Right kidney (tissue), 1 donor: ENCODE data around the gene ACSBG1.
A peak's percentile ranks its signal among the peaks of the same experiment; 100 is the strongest.

Source experiments
- DNase-seq: peaks from one replicate; pipeline ENCODE4 v3.0.0-alpha.2; 2016

Gene ACSBG1

DNA sequence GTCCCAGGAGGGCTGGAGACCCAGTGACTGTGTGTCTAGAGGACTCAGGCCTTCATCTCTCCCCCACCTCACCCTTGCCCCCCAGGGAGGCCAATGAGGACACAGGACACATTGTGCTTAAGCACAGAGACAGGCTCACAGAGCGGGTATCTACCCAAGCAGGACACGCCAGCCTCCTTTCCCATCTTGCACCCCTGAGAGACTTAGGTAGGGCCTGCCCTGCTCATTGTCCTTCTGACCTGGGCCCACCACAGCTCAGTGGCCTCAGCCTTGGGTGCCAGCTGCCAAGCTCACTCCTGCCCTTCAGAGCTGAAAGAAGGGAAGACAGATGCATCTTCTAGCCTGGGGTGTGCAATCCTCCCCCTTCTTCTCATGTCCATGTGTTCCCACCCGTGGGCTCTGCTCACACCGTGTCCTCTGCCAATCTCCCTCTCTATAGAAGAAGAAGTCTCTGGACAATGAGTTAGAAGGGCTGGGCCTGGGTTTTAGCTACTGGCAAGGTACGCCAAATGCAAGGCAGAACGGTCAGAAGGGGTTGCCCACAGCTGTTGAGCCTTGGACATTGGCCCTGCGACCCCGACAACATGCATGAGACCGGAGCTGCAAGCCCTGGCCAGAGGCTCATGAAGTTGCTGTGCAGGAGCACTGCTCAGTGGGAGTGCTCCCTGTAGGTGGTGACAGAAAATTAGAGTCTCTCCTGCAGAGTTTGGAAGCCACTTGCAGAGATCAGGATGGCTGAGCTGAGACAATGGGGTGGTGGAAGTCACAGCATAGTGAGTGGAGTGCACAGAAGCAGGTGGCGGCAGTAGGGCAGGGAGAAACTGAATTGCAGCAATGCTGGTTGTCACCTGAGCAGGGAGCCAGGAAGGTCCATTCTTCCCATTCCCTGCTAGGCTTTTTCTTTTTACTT lies 32.8 kb downstream of the ACSBG1 start:
- DNase-seq: no peak

DNA sequence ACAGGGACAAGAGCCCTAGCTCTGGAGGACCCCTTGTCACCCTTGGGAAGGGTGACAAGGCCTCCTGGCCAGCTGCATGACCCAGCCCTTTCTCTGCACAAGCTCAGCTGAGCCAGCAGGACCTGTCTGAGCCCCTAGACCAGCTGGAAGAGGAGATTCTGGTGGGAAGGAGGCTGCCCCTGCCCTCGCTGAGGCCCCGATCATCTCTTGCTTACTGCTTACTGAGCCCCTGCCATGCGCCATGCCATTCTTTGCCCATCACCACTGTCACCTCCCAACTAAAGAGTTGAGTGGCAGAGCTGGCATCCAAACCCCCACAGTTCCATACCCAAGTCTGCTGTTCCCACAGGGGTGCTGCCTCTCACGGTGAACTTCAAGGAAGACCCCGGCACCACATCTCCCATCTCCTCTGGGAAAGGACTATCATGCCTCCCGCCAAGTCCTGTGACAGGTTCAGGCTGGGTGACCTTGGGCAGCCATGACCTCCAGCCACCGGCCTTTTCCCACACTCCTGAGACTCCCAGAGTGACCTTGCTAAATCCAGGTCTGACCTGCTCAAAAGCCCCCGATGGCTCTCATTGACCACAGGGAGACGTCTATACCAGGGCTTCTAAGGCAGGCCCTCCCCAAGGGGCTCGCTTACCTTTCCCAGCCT lies 34.0 kb downstream of the ACSBG1 start:
- no peak for DNase-seq

DNA sequence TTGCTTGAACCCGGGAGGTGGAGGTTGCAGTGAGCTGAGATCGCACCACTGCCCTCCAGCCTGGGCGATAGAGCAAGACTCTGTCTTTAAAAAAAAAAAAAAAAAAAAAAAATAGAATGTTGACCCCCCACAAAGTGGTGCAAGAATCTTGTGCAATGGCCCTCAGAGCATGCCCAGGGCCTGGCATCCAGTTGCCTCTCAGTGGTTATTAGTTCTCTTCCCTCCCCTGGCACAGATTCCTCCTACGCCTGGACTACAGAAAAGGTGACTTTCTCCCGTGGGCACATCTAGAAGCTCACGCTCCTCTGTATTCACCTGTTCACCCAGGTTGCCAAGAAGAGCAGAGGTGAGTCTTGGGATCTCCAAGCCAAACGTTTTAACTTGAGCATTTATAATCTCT lies 36.7 kb downstream of the ACSBG1 start:
- no peak for DNase-seq

DNA sequence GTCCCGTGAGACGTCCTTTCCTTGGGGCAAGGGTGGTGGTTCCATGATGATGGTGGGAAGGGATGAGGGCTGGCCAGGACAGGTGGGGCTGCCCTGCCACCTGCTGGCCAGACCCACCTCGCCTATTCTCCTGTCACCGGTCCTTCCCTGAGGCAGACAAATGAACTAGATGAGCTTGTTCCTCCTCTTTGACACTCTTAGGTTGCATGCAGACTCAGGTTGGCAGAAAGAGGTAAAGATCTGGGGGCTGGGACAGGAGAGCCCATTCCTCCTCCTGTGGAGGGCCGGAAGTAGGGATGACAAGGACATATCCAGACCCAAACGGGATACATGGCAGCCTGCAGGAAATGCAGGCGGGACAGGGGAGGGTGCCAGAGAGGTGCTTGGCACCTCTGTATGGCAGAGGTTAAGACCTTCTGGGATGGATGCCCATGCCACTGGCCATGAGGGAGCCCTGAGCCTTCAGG lies 38.6 kb downstream of the ACSBG1 start:
- DNase-seq: peak; percentile 37

- DNase-seq: no peak
Observed at GRCh38 chr15:78194568-78194925, 39.8 kb downstream of the ACSBG1 start.

DNA sequence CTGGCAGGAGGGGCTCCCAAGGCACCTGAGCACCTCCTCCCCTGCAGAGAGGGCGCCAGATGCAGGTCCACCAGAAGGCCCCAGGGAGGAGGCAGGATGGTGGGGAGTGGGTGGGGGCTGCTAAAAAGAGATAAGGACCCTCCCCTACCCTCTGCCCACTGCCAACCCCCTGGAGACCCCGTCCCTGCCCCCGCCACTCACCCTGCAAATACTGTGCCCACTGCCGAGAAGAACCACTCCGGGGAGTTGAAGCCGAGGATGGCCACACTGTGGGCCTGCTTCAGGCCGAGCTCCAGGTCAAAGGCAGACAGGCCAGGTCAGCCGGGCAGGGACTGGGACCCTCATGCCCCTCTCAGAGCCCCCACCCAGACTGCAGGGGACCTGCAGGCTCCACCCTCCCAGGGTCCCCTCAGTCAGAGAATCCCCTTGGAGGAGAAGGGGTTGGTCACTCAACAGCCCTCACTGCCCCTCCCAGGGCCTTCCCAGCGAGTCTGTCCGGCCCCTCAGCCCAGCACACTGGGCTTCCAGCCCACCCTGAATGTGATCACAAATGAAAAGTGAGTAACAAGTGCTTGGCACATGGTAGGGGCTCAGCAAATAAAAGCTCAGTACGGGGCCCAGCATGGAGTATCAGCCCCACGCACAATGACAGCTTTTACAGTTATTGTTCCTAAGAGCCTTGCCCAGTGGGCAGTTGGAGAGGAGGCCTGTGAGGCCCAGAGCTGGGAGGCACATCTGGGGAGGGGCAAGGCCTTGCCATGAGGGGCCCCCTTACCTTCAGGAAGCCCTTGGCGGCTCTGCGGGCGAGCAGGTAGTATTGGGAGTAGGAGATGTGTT lies 40.4 kb downstream of the ACSBG1 start:
- DNase-seq: no peak

GRCh38 chr15:78192826-78193594 lies 41.4 kb downstream of the ACSBG1 start:
- no peak for DNase-seq

DNA sequence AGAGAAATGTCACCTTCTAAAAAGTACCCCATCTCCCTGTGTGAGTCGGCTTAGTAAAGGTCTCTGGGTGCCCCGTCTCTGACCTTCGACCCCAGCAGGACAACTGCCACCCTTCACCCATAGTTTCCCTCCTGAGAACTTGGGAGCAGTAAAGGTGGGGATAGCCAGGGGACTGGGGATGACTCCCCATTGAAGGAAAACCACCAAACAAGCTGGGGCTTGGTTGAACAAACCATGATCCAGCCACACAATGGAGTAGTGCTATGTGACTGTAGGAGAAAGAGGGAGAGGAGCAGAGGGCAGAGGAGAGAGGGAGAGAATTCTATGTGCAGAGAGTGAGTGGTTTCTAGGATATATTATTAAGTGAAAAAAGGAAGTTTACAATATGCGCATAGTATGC lies 51.5 kb downstream of the ACSBG1 start:
- no peak for DNase-seq

DNA sequence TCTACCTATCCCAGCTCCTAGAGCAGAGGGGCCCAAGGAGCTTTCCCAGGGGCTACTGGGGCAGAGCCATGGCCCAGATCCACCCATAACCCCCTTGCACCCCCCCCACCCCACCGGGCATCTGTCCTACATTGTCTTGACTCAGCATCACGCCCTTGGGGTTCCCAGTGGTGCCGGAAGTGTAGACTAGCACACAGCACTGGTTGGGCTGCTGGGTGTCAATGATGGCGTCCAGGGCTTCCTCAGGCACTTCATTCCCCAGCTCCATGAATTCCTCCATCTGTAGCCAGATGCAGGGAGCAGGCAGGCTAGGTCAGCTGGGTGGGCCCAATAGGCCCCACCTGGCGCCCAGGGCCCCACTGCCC lies 52.0 kb downstream of the ACSBG1 start:
- DNase-seq: no peak

DNA sequence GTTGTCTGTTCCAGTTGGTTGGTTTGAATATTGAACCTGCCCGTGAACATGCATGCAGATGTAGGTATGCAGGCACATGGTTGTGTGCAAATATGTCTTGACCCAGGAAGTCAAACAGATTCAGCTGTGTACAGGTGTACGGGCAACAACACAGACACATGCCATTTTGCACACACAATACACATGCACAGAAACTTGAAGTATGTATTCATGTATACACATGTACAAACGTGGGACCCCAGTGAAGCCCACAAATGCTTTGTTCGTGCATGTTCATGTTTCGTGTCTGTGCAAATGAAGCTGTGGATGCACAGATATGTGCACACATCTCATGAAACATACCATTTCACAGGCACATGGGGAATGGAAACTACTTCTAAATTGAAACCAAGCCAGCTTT lies 54.5 kb downstream of the ACSBG1 start:
- DNase-seq: no peak

- DNase-seq: no peak
Observed at GRCh38 chr15:78179286-78179840, 55.0 kb downstream of the ACSBG1 start.

DNA sequence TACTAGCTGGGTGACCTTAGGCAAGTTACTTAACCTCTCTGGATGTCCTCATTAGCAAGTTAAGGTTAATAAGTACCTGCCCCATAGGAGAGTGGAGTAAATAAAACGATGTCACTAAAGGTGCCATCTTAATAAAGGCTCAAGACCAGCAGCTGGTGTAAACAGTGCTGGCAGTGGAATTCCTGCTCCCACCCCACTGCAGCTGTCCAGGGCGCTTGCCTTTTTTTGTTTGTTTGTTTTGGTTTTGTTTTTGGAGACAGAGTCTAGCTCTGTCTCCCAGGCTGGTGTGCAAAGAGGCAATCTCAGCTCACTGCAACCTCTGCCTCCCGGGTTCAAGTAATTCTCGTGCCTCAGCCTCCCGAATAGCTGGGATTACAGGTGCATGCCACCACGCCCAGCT lies 56.3 kb downstream of the ACSBG1 start:
- DNase-seq: no peak

DNA sequence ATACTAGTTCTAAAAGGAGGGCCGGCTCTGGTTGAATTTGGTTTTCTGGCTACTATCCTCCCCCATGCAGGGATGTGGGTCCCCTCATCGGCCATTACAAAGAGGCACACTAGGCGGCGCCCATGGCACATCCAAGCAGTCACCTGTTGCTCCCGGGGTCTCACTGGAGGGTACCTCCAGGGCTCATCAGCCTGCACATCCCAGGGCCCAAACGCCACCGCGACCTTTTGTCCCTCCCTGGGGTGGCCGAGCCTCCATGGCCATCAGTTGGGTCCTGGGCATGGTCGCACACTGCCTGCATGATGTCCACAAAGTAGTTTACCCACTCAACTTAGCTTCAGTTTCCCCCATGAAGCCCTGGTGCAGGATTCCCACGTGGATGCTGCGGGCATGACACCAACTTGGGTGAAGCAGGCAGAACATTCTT lies 56.9 kb downstream of the ACSBG1 start:
- peak; percentile 20 for DNase-seq

GRCh38 chr15:78175330-78175729 lies 59.0 kb downstream of the ACSBG1 start:
- no peak for DNase-seq

- no peak for DNase-seq
Observed at GRCh38 chr15:78174401-78174800, 60.0 kb downstream of the ACSBG1 start.

- no peak for DNase-seq
Observed at GRCh38 chr15:78171864-78172472, 62.4 kb downstream of the ACSBG1 start.

- DNase-seq: no peak
Observed at GRCh38 chr15:78170848-78171773, 63.3 kb downstream of the ACSBG1 start.

DNA sequence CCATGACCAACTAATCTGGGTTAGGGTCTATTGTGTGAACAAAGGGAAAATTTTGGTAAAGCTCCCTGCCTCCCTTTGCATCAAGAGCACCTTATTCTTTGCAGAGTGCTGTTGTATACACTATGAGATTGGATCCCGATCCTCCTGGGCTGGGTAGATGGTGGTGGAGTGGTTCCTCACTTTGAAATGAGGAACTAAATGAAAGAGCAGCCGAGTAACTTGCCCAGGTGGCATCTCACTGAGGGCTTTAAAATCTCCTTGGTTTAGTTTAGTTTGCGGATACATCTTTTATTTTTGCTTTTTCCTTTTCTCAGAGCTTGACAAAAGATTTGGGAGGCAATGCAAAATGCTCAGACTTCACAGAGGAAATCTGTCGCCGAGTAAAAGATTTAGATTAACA lies 65.8 kb downstream of the ACSBG1 start:
- DNase-seq: no peak

GRCh38 chr15:78167227-78167888 lies 67.0 kb downstream of the ACSBG1 start:
- DNase-seq: no peak

GRCh38 chr15:78164010-78164409 lies 70.4 kb downstream of the ACSBG1 start:
- no peak for DNase-seq
